ENCODE results near the gene NOSTRIN.

The NOSTRIN gene

DNA sequence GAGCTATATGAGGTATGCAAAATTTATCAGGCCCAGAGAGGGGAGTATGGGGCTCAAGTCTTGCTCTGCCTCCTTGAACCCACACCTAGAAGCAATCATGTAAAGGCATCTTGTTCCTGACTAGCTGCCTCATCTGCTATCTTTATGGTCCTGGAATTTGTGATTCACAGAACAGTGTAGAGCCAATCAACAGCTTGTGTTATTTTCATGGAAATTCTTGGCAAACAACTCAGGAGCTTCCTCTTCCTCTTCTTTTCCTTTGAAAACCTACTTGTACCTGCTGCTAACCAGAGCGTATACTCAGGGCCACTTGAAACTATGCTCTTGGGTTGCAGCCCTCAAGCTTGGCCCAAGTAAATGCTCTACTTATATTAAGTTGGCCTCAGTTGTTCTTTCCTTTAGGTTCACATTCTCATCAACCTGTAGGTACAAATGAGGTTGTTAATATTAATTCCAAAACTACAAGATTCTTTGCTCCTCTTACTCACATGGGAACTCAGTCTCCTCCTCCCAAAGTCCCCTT, 3.5 kb upstream of the NOSTRIN start:
- H3K4me3 ChIP-seq (ENCODE audit: low read length): no peak overlapping the region
- no peak overlapping the region for H3K9ac ChIP-seq (ENCODE audit: low read length)
- H4K20me1 ChIP-seq (ENCODE audit: insufficient read depth, low read length): no peaks in the 10 kb centered on the region
- H3K27me3 ChIP-seq (replicated peaks; ENCODE audit: insufficient read depth, low read length): no peaks in the 10 kb centered on the region
- no peaks in the 10 kb centered on the region for H3K36me3 ChIP-seq (replicated peaks; ENCODE audit: insufficient read depth, low read length)
- no peak overlapping the region for H3K4me2 ChIP-seq (ENCODE audit: low read depth, low read length)
- DNase-seq: no peak
- no peak for TF ChIP-seq EZH2phosphoT487 (IDR thresholded peaks at IDR 0.05; ENCODE audit: low read length)
- no peaks in the 10 kb centered on the region for H3K9me3 ChIP-seq (replicated peaks; ENCODE audit: insufficient read depth, low read length)
- H3K9me2 ChIP-seq (replicated peaks; ENCODE audit: insufficient read depth, low read length): no peaks in the 10 kb centered on the region
- H3K4me1 ChIP-seq (ENCODE audit: low read length): no peaks in the 10 kb centered on the region
- H3K27ac ChIP-seq (ENCODE audit: low read length): no peak overlapping the region
- no peaks in the 10 kb centered on the region for H3F3A ChIP-seq (ENCODE audit: insufficient read depth, low read length)
- no peak overlapping the region for H2AFZ ChIP-seq (ENCODE audit: low read length)
- H3K79me2 ChIP-seq (ENCODE audit: low read length): no peaks in the 10 kb centered on the region

DNA sequence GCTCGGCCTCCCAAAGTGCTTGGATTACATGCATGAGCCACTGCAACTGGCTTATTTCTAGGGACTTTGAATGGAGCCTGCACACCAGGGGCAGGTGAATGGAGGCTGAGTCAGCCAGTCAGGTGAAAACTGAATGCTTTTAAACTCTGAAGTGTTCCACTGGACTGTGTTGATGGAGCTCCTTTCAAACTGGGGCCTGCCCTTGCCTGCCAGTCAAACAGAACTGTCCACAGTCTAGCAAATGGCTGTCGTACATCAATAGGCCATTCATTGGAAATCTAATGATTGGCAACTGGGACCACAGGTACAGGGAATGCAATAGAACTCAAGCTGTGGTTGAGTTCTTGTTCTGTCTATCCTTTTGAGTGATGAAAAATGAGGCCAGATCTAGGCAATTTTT, 966 bp upstream of the NOSTRIN start:
- no peak overlapping the region for H3K27ac ChIP-seq (ENCODE audit: low read length)
- no peaks in the 10 kb centered on the region for H3K79me2 ChIP-seq (ENCODE audit: low read length)
- no peaks in the 10 kb centered on the region for H3K36me3 ChIP-seq (replicated peaks; ENCODE audit: insufficient read depth, low read length)
- no peaks in the 10 kb centered on the region for H3K9me2 ChIP-seq (replicated peaks; ENCODE audit: insufficient read depth, low read length)
- H3K9ac ChIP-seq (ENCODE audit: low read length): no peak overlapping the region
- H3K9me3 ChIP-seq (replicated peaks; ENCODE audit: insufficient read depth, low read length): no peaks in the 10 kb centered on the region
- H3K27me3 ChIP-seq (replicated peaks; ENCODE audit: insufficient read depth, low read length): no peaks in the 10 kb centered on the region
- no peaks in the 10 kb centered on the region for H3F3A ChIP-seq (ENCODE audit: insufficient read depth, low read length)
- no peak overlapping the region for H3K4me2 ChIP-seq (ENCODE audit: low read depth, low read length)
- H4K20me1 ChIP-seq (ENCODE audit: insufficient read depth, low read length): no peaks in the 10 kb centered on the region
- H3K4me3 ChIP-seq (ENCODE audit: low read length): no peak overlapping the region
- no peaks in the 10 kb centered on the region for H3K4me1 ChIP-seq (ENCODE audit: low read length)
- TF ChIP-seq CTCF (IDR thresholded peaks at IDR 0.05; ENCODE audit: low read length) (no peak), EZH2 (optimal IDR thresholded peaks at IDR 0.05; ENCODE audit: low read depth, low read length) (no peak), EZH2phosphoT487 (IDR thresholded peaks at IDR 0.05; ENCODE audit: low read length) (no peak)
- no peak for DNase-seq
- H2AFZ ChIP-seq (ENCODE audit: low read length): no peak overlapping the region

DNA sequence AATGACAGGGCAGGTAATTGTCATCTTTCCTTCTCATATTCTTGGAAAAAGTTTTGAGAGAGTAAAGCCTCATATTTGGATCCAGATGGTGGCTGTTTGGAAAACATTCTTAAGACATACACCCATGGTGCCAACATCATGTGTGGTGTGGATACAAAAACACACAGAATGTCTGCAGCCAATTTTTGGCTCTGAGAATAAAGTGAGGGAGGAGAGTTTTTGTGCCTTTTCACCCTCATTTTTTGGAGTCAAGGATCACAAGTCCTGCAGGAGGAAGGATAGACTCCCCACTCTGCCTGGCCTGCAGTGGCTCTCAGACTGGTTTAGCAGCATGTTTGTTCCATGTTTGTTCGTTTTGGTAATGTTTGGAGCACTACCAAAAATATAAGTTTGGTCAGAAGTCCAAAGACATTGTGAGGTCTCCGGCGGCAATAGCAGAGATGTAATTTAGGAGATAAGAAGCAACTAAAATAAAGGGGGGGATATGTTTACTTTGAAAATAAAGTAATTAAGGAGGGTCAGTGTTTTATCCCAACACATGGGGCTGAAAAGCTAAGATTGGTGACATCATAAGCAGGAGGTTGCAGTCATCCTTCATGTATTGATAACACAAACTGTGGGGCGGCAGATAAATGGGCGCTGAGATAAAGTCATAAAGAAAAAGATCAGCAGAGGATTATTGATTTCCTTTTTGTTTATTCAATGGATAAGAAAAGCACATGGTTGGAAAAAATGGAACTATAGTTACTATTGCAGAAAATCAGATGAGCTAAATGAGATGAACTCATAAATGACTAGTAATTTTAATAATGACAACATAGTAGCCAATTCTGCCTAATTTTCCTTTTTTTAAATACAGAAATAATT, 655 bp downstream of the NOSTRIN start:
- Histone ChIP-seq H4K20me1 (ENCODE audit: insufficient read depth, low read length) (no peaks in the 10 kb centered on the region), H3F3A (ENCODE audit: insufficient read depth, low read length) (no peaks in the 10 kb centered on the region), H3K79me2 (ENCODE audit: low read length) (no peaks in the 10 kb centered on the region), H3K27me3 (replicated peaks; ENCODE audit: insufficient read depth, low read length) (no peaks in the 10 kb centered on the region), H3K36me3 (replicated peaks; ENCODE audit: insufficient read depth, low read length) (no peaks in the 10 kb centered on the region), H3K9me3 (replicated peaks; ENCODE audit: insufficient read depth, low read length) (no peaks in the 10 kb centered on the region), H3K27ac (ENCODE audit: low read length) (no peak overlapping the region), H3K4me3 (ENCODE audit: low read length) (no peak overlapping the region), H3K4me1 (ENCODE audit: low read length) (no peaks in the 10 kb centered on the region), H3K9ac (ENCODE audit: low read length) (no peak overlapping the region), H3K9me2 (replicated peaks; ENCODE audit: insufficient read depth, low read length) (no peaks in the 10 kb centered on the region), H3K4me2 (ENCODE audit: low read depth, low read length) (no peak overlapping the region), H2AFZ (ENCODE audit: low read length) (no peak overlapping the region)
- TF ChIP-seq EZH2phosphoT487 (IDR thresholded peaks at IDR 0.05; ENCODE audit: low read length) (no peak), CTCF (IDR thresholded peaks at IDR 0.05; ENCODE audit: low read length) (no peak), EZH2 (optimal IDR thresholded peaks at IDR 0.05; ENCODE audit: low read depth, low read length) (no peak)
- DNase-seq: no peak

DNA sequence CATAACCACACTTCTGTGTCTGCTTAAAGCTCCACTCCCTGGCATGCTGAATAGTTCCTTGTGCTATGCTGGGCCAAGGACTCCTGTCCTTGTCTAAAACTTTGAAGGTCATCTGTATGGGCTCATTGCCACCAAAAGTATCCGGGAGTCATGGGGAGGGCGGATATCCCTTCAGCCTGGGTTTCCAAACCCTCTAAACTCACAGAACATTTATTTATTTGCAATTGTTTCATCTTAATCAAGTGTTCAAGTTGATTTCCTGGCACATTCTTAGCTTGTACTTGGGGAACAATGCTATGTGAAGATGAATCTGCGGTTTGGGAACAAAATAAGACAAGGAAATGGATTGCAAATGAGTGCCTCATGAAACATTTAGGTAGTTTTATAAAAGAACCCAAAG, 1.8 kb downstream of the NOSTRIN start:
- H4K20me1 ChIP-seq (ENCODE audit: insufficient read depth, low read length): no peaks in the 10 kb centered on the region
- H3K9me3 ChIP-seq (replicated peaks; ENCODE audit: insufficient read depth, low read length): no peaks in the 10 kb centered on the region
- no peak overlapping the region for H2AFZ ChIP-seq (ENCODE audit: low read length)
- no peaks in the 10 kb centered on the region for H3K36me3 ChIP-seq (replicated peaks; ENCODE audit: insufficient read depth, low read length)
- H3K27me3 ChIP-seq (replicated peaks; ENCODE audit: insufficient read depth, low read length): no peaks in the 10 kb centered on the region
- H3K79me2 ChIP-seq (ENCODE audit: low read length): no peaks in the 10 kb centered on the region
- H3F3A ChIP-seq (ENCODE audit: insufficient read depth, low read length): no peaks in the 10 kb centered on the region
- no peak overlapping the region for H3K4me3 ChIP-seq (ENCODE audit: low read length)
- no peaks in the 10 kb centered on the region for H3K4me1 ChIP-seq (ENCODE audit: low read length)
- no peak overlapping the region for H3K9ac ChIP-seq (ENCODE audit: low read length)
- no peaks in the 10 kb centered on the region for H3K9me2 ChIP-seq (replicated peaks; ENCODE audit: insufficient read depth, low read length)
- DNase-seq: no peak
- no peak overlapping the region for H3K27ac ChIP-seq (ENCODE audit: low read length)
- no peak overlapping the region for H3K4me2 ChIP-seq (ENCODE audit: low read depth, low read length)
- TF ChIP-seq EZH2phosphoT487 (IDR thresholded peaks at IDR 0.05; ENCODE audit: low read length) (no peak), CTCF (IDR thresholded peaks at IDR 0.05; ENCODE audit: low read length) (no peak), EZH2 (optimal IDR thresholded peaks at IDR 0.05; ENCODE audit: low read depth, low read length) (no peak)

All from MM.1S (cell line).